CD4-positive, alpha-beta T cell treated with Interleukin-2 at 100 ng/mL for 4 hours (primary cell): ENCODE measurements around the gene SPATA32.
"Not testable (repeated sequence)": the region's sequence is repeated elsewhere in the genome, so short reads cannot be mapped to it uniquely, and the experiment has no call there.

Experiments
- DNase-seq: peaks from one replicate; pipeline ENCODE4 v3.0.0-alpha.2; 2020; ENCODE audit warnings: low spot score

SPATA32 gene, protein sequence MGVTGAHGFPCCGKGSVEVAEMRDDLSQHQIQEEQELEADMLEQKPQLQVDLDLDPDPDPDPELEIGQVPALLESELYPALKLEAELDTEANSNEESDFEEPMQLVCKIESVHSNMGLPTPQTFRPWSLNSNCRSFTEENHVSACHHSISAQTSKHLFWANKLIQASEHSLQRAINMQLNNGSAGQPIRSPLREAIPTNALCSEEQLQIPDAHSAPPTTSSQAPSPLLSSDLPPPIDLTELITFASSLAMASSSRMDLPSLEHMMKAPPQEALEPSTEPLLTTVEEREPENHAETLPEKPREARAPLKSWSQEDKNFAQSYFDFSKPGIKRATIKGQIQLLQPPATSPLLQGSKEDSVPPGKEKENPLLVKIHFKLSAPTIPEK

DNA sequence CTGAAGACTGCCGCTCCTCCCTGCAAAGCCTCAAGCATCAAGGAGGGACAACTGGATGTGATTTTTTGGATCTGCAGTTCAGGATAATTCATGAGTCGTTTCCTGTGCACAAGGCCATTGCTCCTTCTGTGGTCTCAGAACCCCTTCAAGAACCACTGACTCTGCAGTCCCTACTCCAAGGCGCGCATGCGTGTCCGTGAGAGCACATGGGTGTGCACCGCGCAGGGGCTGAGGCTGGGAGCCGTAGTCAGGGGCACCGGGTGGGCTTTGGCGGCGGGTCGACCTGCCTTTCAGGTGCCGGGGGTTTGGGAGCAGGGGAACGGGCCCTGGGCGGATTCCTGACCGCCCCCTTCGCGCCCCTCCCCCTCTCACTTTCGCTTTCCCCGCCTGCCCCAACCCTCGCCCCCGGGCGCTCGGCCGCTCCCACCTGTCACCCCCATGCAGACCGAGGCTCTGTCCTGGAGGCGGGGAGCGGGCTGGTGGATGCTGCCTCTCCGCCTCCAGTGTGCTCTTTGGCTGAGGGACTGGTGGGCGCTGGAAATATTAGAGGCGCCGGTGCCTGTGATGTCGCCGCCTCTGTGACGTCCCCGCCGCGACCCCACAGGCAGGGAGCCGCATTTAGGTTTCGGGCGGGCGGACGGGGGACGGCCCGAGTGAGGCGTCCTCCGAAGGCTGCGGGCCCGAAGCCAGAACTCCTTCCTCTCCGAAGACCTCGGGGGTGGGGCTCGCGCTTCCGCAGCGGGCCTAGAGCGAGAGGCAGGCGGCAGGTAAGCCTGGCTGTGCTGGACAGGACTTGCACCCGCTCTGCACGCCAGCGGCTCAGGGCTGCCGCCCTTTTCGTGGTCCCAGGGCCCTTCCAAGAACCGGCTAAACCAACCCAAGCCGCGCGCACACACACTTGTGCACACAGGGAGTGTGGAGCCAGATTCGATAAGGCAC, at the start of gene SPATA32:
SPATA32 (minus strand) TSS at position 518 of the 939 bp plus-strand sequence; CDS start at position 440, 78 bp downstream.
- peak; percentile 55 for DNase-seq

DNA sequence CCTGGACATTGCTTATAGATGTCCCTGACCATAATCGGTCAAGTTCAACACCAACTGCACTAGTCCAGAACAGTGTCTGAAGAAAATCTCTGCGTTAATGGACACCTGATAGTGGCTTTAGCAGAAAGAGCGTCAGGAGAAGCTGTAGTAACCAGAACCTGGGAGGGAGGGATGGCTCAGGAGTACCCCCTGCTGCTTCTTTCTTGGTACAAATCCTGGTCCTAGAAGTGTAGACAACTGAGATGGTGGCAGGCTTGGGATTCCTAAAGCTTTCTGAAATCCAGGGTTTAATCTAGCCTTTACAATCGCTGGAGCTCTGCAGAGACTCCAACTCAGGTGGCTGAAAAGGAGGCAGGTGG, 49.5 kb upstream of the SPATA32 start:
- DNase-seq: no peak

DNA sequence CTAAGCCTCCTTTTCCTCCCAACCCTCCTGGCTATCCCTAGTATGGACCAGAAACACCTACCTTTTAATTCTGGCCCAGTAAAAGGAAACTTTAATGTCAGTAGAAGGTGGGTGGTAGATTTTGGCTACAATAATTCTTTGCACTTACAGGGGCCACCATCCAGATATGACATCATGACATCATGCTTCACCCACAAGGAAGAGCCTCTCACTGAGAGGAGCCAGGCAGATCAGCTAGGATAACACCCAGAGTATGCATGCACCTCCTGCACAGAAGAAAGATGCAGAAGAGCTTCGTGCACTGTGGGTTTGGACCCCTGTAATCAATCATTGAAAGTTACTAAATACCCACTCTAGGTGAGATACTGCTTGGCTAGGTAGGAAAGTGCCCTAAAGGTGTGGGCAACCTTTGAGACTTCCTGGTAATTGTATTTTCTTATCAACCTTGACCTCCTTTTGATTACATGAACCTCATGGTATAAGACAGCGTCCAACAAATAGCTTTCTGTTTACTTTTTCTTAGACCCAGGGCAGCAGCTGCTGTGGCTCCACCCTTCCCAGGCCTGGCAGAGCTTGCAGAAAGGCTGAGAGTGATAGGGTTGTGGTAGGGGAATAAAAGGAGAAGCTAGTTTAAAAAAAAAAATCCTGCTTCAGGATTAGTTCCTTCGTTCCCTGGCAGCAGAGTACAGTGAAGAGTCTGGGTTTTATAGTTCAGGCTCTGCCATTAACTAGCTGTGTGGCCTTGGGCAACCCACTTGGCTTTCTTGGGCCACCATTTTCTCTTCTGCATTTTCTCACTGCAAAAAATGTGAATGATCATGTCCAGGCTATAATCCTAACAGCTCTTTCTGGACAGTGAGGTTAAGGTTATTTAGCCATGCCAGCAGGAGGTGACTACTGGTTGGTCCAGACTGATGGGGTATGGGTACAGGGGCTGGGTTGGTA, 48.8 kb upstream of the SPATA32 start:
- no peak for DNase-seq

DNA sequence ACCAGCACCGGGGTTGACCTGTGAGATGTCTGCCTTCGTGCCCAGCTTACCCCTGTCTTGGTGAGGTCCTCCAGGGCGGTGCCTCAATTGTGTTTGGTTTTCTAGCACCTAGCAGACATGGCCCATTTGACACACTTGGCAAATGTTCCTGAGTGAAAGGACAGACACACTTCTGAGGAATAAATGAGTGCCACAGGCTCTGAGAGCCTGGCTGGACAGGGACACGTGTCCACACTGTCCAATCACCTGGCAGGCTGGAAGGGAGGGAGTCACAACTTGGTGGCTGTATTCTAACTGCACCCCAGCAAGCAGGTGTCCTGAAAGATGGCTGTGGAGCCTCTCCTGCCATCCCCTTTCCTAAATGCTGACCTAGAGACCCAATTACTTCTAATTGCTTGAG, 47.5 kb upstream of the SPATA32 start:
- DNase-seq: no peak

DNA sequence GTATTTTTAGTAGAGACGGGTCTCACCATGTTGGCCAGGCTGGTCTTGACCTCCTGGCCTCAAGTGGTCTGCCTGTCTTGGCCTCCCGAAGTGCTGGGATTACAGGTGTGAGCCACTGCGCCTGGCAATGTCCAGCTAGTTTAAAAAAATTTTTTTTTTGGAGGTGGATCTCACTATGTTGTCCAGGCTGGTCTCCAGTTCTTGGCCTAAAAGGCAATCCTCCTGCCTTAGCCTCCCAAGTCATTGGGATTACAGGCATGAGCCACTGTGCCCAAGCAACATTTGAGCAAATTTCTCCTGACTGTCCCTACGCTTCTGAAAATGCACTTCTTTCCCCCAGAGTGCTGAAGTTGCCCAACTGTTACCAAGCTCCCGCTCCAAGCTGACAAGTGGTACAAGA, 46.9 kb upstream of the SPATA32 start:
- no peak for DNase-seq

DNA sequence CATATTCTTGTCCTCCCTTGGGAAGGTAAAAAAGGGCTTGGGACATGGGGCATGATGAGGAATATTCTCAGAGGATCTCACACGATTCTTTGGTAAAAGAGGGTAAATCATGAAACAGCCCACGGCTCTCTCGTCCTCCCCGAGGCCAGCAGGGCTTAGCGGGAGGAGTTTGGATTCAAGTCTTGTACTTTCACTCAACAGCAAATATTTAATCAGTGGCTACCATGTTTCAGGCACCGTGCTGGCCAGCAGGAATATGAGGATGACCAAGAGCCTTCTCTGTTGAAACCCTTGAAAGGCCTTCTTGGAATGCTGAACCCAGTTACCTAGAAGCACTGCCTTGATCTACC, 46.1 kb upstream of the SPATA32 start:
- no peak for DNase-seq

DNA sequence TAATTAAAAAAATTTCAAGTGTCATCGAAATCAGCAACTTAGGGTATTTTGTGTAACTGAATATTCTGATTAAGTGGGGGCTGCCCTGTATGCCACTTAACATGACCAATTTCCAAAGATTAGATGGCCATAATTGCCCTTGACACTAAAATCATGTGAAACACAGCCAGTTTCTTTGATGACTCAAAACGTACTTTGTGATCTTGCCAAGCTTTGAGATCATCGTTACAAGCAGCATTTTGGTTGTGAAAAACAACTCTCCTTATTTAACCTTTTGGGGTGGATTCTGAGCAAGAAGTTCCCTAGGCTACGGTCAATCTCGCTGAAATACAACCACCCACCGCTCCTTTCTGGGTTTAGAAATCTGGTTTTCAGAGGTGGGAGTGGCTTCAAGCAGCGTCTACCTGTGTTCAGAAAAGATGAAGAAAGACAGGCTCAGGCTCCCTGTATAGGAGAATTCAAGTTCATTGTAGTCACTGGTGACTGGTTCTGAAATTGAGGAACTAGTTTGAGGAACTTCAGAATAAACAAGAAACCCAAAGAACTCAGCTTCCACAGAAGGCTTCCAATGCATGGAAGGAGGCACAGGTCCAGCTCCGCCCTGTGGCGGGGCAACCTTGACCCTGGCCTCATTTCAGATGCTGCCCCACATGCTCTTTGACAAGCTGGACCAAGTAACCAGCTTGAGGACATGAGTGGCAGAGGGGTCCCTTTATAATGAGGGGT, 45.6 kb upstream of the SPATA32 start:
- peak; percentile 68 for DNase-seq

DNA sequence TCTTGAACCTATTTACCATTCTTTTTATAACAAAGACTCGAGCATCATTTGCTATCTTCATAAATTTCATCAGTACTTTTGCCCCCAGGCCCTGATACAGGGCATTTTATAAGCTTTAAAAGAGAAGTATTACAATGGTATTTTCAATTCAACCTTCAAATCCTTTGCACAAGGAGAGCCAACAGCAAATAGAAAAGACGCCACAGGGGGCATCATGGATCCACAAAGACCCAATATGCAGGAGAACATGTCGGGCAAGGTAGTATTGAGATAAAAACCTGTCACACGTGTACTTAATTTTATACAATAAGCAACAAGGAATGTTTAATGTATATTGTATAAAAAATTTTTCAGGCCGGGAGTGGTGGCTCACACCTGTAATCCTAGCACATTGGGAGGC, 44.7 kb upstream of the SPATA32 start:
- no peak for DNase-seq

DNA sequence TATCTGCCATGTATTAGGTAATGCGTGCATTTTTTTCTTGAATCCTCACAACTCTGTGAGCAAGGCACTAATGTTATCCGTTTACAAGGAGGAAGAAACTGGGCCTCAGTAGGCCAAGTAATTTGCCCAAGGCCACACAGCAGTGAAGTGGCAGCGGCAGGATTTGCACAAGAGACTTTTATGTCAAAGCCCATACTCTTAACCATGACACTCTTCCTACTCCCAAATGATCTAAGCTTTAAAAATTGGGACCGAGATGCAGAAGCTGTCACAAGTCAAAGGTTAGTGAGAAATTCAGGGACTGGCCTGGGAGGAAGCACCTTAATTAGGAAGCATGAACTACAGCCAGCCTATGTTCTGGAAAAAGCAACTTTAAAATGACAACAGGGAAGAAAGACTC, 44.2 kb upstream of the SPATA32 start:
- DNase-seq: no peak

DNA sequence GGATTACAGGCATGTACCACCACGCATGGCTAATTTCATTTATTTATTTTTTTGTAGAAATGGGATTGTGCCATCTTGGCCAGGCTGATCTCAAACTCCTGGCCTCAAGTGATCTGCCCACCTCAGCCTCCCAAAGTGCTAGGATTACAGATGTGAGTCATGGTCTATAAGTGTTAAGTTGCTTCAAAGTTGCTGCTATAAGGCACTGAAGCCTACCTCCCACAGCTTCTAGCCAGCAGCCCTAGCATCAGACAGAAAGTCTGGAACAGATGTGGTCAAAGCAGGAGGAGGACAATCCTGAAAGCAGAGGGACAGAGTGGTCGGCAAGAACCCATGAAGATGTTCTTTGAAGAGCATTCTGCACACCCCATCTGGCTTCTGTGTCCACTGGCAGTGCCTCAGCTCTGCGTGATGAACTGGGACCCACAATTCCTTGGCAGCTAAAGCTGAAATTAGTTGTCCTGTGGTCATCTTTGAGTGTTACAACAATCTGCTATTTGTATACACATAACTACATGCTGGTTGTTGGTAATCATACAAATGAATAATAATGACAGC, 43.7 kb upstream of the SPATA32 start:
- no peak for DNase-seq

DNA sequence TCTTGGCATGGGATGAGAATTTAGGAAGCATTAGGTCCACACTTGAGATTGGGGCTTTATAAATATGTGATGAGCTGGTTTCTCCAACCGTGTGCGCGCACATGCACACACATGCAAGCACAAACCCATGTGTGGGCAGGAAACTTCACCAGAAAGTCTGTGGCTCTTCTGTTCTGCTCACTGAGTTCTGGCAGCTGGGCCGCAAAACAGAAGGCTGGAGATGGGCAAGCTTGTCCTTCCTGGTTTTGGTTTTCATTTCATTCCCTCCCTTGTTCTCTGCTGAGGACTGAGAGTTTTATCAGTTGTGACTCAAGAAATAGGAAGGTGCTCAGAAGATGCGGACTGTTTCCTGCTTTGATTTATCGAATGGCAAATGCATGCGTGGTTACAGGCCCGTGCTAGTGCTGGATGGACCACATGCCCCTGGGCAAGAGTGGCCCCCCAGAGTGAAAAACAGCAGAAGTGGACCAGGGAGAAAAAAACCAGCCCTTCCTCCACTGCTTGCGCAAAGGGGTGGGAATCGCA, 40.8 kb upstream of the SPATA32 start:
- no peak for DNase-seq

DNA sequence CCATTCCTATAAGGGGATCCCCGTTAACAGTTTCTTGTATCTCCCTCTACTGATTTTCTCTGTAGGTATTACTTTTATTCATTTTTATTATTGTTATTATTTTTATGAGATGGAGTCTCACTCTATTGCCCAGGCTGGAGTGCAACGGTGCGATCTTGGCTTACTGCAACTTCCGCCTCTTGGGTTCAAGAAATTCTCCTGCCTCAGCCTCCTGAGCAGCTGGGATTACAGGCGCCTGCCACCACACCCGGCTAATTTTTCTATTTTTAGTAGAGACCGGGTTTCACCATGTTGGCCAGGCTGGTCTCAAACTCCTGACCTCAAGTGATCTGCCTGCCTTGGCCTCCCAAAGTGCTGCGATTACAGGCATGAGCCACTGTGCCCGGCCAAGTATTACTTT, 40.3 kb upstream of the SPATA32 start:
- not testable (repeated sequence) for DNase-seq

DNA sequence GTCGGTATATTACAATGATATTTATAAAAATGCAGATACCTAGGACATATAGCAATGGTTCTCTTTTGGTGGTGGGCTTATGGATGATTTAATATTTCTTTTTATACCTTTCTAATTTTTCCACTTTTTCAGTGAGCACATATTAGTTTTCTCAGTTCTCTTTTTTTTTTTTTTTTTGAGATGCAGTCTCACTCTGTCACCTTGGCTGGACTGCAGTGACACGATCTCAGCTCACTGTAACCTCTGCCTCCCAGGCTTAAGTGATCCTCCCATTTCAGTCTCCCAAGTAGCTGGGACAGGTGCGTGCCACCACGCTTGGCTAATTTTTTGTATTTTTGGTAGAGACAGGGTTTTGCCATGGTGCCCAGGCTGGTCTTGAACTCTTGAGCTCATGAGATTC, 39.8 kb upstream of the SPATA32 start:
- DNase-seq: no peak

DNA sequence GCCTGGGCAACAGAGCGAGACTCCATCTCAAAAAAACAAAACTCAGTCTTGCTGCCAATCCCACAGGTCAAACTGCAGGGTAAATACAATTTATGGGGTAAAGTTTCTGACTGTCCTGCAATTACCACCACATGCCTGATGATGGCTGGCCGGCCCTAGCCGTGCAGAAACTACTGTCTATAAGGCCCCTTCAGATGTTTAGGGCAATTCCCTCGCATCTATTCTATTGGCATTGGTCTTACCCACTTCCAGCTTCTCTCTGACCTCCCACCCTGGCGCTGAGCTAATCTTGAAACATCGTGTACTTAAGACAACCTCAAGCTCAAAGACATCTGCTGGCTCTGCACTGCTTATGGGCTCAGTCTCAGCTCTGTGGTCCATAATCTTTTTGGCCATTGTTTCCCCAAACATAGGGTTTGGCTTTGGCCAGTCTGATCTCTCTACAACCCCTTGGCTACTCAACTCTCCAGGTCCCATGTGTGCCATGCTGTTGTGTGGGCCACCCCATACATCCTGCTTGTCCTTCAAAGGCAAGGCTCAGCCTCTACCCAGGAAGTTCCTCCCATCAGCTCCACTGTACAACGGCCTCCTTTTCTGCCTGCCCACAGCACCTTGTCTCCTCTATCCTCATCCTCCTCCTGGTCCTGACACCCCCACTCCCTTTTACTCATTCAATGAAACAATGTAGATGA, 38.3 kb upstream of the SPATA32 start:
- DNase-seq: no peak

DNA sequence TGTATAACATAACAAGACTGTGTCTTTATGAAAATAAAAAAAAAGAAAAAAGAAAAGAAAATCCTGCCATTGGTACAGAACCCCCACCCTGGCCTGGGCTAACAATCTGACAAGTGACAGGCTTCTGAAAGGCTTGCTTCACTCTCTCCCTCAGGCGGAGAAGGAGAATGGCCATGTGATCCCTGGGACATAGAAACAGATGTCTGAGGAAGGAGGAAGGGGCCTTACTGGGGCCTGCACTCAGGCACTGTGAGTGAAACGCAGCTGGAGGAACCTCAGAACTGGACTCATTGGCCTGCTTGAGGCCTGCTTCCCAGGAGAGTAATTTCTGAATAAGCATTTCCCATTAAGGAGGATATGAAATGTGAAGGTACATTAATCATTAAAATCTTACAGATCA, 37.5 kb upstream of the SPATA32 start:
- no peak for DNase-seq

DNA sequence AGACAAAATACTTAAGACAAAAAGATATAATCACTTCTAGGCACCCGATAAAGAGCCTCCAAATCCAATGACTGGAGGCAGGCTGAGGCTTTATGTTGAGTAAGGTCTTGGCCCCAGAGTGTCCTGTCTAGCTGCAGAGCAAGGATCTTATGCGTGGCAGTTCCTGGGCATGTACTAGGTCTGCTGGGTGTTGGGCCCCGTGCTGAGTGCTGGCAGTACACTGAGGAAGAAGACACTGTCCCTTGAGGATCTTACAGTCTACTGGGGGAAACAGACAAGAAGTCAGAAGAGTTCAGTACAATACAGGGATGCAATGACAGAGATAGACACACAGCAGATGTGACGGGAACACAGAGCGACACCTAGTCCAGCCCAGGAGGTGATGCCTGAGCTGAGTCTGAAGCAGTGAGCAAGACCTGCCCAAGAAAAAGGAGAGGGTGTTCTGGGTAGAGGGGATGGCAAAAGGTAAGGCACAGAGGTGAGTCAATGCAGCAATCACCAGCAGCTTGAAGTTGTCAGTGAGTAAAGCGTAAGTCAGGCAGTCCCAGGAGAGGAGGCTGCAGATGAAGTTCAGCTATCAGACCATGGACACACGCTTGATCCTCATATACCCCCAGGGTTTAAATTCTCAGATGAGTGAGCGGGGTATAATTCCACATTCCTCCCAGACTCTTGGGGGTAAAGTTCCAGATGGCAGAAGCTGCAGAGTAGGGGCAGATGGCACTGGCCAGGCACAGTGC, 36.8 kb upstream of the SPATA32 start:
- DNase-seq: no peak

DNA sequence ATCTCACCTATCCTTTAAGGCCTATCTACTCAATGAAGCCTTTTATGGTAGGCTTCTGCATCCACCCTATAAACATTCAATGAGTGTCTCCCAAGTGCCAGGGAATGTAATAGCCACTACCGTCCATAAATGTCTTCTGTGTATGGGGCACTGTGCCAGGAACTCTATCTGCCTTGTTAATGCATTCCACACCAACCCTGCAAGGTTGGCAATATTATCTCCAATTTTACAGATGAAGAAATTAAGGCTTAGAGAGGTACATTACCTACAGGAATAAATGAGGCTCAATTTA, 34.9 kb upstream of the SPATA32 start:
- no peak for DNase-seq

DNA sequence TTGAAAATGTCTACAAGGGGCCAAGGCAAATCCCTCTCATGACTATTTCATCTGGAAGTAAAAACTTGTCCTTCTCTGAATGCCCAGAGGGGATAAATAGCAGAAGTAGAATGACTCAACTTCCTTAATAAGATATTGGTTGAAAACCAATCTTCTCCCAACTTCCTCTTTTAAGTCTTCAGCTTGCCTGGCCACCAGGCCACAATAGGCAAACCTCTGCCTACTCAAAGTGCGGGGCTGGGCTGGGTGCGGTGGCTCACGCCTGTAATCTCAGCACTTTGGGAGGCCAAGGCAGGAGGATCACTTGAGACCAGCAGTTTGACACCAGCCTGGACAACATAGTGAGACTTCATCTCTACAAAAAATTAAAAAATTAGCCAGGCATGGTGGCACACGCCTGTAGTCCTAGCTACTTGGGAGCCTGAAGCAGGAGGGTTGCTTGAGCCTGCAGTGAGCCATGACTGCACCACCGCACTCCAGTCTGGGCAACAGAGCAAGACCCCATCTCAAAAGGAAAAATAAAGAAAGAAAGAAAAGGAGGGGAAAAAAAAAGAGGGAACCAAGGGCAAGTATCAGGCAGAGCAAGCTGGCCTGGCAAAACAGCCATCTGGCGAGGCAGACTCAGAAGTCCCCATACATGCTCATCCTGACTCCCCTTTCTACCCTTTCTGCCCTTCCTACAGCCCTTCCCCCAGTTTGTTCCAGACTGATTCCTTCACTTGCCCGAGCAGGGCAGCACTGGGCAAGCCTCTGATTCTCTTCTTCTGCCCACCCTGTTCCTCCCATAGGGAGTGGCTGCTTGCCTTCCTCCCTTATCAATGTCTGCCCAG, 34.3 kb upstream of the SPATA32 start:
- no peak for DNase-seq

DNA sequence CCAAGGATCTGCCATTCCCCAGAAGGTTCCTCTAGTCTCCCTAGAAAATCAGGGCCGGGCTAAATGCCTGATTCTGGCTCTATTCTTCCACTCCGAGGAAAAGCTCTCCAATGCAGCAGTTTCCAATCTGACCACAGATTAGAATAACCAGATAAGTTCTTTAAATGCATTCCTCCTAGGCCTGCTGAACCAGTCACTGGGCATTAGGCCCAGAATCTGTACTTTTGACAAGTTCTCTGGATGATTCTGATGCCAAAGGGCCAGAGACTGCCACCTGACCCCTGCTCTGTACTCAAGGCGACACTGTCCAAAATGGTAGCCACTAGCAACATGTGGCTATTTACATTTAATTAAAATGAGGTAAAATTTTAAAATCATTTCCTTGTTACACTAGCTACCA, 32.6 kb upstream of the SPATA32 start:
- no peak for DNase-seq
